Subcutaneous adipose tissue (tissue), 4 donors: ENCODE results near the gene PLA2G4E. TPM values are rescaled to one million over a fixed set of nuclear protein-coding genes. Genes with fewer than 3 reads are reported as not detected.

ENCODE experiments used
- total RNA-seq, 4 donors: library from RNA; depleted of rRNA; stranded (reverse); fragments of >200 nt; gene quantifications; one replicate each; pipeline ENCODE4 v1.1.0, GENCODE V29; 2016
- TF ChIP-seq, protein P1 (sequence below): fragments of 450-650 bp; IDR thresholded peaks from one replicate; pipeline ENCODE4 v1.5.1; 2016; ENCODE audit warnings: low read depth, mild to moderate bottlenecking, control low read depth, antibody characterized with exemption, moderate library complexity

PLA2G4E gene, protein sequence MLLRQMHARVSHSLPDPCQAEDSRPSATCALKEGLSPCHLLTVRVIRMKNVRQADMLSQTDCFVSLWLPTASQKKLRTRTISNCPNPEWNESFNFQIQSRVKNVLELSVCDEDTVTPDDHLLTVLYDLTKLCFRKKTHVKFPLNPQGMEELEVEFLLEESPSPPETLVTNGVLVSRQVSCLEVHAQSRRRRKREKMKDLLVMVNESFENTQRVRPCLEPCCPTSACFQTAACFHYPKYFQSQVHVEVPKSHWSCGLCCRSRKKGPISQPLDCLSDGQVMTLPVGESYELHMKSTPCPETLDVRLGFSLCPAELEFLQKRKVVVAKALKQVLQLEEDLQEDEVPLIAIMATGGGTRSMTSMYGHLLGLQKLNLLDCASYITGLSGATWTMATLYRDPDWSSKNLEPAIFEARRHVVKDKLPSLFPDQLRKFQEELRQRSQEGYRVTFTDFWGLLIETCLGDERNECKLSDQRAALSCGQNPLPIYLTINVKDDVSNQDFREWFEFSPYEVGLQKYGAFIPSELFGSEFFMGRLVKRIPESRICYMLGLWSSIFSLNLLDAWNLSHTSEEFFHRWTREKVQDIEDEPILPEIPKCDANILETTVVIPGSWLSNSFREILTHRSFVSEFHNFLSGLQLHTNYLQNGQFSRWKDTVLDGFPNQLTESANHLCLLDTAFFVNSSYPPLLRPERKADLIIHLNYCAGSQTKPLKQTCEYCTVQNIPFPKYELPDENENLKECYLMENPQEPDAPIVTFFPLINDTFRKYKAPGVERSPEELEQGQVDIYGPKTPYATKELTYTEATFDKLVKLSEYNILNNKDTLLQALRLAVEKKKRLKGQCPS
- total RNA-seq: not detected

DNA sequence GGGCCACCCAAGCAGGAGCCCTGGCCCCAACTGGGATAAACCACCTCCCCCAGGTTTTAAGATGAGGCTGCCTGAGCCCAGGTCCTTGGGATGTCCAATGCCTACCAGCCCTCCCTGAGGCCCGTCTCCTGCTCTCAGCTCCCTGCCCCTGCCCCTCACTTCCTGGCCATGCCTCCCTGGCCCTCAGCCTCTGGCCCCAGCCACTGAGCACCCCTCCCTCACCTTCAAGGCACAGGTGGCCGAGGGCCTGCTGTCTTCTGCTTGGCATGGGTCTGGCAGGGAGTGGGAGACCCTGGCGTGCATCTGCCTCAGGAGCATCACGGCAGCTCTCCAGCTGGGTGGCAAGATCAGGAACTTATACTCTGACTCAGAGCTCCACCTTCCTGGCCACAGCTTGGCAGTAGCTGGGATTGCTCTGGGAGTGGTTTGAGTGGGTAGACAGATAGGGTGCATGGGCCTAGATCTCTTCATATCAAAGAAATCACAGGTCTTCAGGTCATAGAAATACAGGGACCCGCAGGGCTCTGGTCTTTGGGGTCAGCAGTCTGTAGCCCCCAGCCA lies at the start of gene PLA2G4E:
PLA2G4E (minus strand) TSS at position 330 of the 561 bp plus-strand sequence; CDS start at position 318, 12 bp downstream.
- TF ChIP-seq, protein P1, sequence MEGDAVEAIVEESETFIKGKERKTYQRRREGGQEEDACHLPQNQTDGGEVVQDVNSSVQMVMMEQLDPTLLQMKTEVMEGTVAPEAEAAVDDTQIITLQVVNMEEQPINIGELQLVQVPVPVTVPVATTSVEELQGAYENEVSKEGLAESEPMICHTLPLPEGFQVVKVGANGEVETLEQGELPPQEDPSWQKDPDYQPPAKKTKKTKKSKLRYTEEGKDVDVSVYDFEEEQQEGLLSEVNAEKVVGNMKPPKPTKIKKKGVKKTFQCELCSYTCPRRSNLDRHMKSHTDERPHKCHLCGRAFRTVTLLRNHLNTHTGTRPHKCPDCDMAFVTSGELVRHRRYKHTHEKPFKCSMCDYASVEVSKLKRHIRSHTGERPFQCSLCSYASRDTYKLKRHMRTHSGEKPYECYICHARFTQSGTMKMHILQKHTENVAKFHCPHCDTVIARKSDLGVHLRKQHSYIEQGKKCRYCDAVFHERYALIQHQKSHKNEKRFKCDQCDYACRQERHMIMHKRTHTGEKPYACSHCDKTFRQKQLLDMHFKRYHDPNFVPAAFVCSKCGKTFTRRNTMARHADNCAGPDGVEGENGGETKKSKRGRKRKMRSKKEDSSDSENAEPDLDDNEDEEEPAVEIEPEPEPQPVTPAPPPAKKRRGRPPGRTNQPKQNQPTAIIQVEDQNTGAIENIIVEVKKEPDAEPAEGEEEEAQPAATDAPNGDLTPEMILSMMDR: no peak

DNA sequence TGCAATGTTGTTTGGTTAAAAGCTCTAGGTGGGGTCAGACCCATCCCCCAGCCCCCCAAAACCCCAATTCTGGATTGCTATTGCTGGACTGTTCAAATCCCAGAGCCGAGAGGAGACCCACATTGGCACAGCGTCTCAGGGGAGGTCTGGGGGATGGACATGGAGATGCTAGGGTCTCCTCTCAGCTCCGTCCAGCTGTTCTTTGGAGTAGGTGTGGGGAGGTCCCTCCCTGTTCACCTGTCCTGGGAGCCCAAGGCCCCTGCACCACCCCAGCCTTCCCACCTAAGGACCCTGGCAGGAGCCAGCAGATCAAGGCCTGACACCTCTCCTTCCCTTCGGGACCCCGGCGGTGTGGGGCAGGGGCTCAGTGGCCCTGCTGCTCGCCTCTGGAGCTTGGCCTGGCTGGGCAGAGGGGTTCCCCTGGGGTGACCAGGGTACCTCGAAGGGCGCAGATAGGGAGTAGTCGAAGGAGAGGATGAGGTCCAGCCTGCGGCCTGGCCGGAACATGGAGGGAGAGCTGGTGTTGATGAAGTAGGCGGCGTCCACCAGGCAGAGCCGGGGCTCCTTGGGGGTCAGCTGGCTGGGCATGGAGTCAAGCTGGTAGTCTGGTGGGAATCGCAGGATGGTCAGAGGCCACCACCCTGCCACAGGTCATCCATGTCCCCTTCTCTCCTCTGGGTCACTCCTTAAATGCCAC lies 49.6 kb upstream of the PLA2G4E start:
- TF ChIP-seq, protein P1: no peak

DNA sequence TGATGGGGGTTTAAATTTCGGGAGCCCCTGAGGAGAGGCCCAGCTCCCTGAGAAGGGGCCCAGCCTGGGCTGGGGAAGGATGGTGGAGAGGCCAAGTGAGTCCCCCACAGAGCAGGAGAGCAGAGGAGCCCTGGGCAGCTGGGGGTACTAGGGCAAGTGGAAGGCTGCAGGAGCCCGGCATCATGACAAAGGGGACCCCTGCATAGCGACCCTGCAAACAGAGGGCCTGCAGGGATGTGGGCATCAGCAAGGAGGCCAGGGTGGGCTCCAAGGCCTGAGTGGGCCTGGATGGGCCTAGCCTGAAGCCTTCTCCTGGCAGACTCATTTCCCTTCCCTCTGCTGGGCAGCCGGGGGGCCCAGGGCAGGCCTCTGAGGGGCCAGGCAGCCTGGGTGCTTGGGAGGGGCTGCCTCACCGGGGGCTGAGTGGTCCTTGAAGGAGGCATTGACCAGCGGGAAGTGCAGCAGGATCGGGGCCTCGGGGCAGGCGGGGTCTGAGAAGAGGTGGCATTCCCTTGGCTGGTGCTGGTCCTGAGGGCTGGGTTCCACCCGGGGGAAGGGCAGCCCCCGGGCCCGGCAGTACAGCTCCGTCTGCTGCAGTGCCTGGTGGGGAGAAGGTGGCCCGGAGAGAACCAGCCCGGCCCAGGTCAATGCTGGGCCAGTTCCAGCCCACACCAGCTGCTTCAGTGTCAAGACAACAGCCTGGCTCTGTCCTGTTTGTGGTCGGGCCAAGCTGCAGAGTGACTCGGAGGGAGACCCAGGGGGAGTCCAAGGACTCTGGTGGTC lies 48.8 kb upstream of the PLA2G4E start:
- TF ChIP-seq, protein P1: no peak

DNA sequence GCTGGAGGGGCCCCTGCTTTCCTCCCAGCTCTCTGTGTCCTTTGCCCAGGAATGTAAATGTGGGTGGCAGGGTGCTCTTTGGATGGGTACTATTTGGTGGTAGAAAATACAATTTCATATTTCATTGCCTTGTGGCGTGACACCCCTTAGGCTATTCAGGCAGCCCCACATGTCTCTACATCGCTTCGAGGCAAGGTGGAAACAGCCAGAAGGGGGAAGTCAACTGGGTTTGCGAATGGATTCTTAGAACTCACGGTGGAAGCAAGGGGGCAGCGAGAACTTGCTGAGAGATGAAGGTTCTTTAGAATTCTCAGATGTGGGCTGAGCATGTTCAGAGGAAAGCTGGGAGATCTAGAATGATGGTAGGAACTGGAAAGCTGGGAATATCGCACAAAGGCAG lies 48.2 kb upstream of the PLA2G4E start:
- TF ChIP-seq, protein P1: no peak

- TF ChIP-seq, protein P1: no peak
Measured at GRCh38 chr15:42068601-42069000, 47.8 kb upstream of the PLA2G4E start.

- TF ChIP-seq, protein P1: no peak
Measured at GRCh38 chr15:42066764-42067415, 46.0 kb upstream of the PLA2G4E start.
